HL-60 (cell line): ENCODE data around the gene WNT2.

Experiments used
- DNase-seq, 2 experiments: peaks; one replicate each; pipeline ENCODE4 v3.0.0-alpha.2; 2010 to 2020; ENCODE audit warnings: low read depth in 1 of 2, low spot score in 1 of 2
- H3K27ac ChIP-seq: fragments of 250-450 bp; sonication (Bioruptor Pico); replicated peaks from 2 replicates; pipeline ENCODE4 v1.5.1; 2020; ENCODE audit warnings: mild to moderate bottlenecking, moderate library complexity
- H3K27me3 ChIP-seq: fragments of 250-450 bp; sonication (Bioruptor Pico); 2 replicates; pipeline ENCODE4 v1.5.1; 2021; ENCODE audit warnings: mild to moderate bottlenecking, moderate library complexity; ENCODE audit not compliant: insufficient read depth, poor library complexity, severe bottlenecking
- H3K4me3 ChIP-seq: replicated peaks from 2 replicates; pipeline ENCODE4 v1.5.1; 2011; ENCODE audit warnings: mild to moderate bottlenecking, control low read depth, low read length; ENCODE audit not compliant: insufficient read depth
- CTCF ChIP-seq: IDR thresholded peaks from one replicate; pipeline ENCODE4 v1.5.1; 2011; ENCODE audit warnings: low read length, control low read depth, inconsistent platforms; ENCODE audit not compliant: insufficient read depth
- GABPA ChIP-seq: IDR thresholded peaks from 2 replicates; pipeline ENCODE4 v1.6.1; 2012; ENCODE audit warnings: low read depth
- POLR2AphosphoS5 ChIP-seq: IDR thresholded peaks from 2 replicates; pipeline ENCODE4 v1.6.1; 2012; ENCODE audit warnings: low read depth
- REST ChIP-seq: IDR thresholded peaks from 2 replicates; pipeline ENCODE4 v1.6.1; 2012; ENCODE audit warnings: low read depth; ENCODE audit not compliant: insufficient replicate concordance
- SPI1 ChIP-seq: IDR thresholded peaks from 2 replicates; pipeline ENCODE4 v1.6.1; 2012; ENCODE audit warnings: low read depth, mild to moderate bottlenecking, borderline replicate concordance

Gene WNT2

GRCh38 chr7:117231047-117231359 lies 91.9 kb downstream of the WNT2 start:
- TF ChIP-seq CTCF, result no peak
- no peak for TF ChIP-seq POLR2AphosphoS5
- TF ChIP-seq GABPA, result no peak
- TF ChIP-seq REST, result no peak
- no peak for TF ChIP-seq SPI1
- Histone ChIP-seq H3K4me3 (no peak overlapping the region), H3K27ac (no peak overlapping the region), H3K27me3 (no peaks in the 10 kb centered on the region)
- DNase-seq, result no peak

GRCh38 chr7:117230276-117231046 lies 92.4 kb downstream of the WNT2 start:
- TF ChIP-seq CTCF (no peak), SPI1 (no peak), POLR2AphosphoS5 (no peak), REST (no peak), GABPA (no peak)
- H3K4me3 ChIP-seq, result no peak overlapping the region
- H3K27me3 ChIP-seq, result no peaks in the 10 kb centered on the region
- DNase-seq, result no peak
- H3K27ac ChIP-seq, result no peak overlapping the region

GRCh38 chr7:117229350-117229749 lies 93.5 kb downstream of the WNT2 start:
- Histone ChIP-seq H3K27me3 (no peaks in the 10 kb centered on the region), H3K4me3 (no peak overlapping the region), H3K27ac (no peak overlapping the region)
- no peak for TF ChIP-seq SPI1
- no peak for TF ChIP-seq REST
- TF ChIP-seq POLR2AphosphoS5, result no peak
- TF ChIP-seq CTCF, result no peak
- TF ChIP-seq GABPA, result no peak
- no peak for DNase-seq
